Thyroid gland (tissue), 4 donors: ENCODE measurements around the gene MOB2.

Experiments
- POLR2A ChIP-seq, 2 donors: fragments of 450-650 bp; IDR thresholded peaks; one replicate each; pipeline ENCODE4 v1.6.1; 2017; ENCODE audit warnings: antibody characterized with exemption in 2 of 2, mild to moderate bottlenecking in 2 of 2, moderate library complexity in 1 of 2
- TF ChIP-seq, protein P1 (sequence below), 6 experiments: fragments of 200-600 bp in 3 of 6; fragments of 450-650 bp in 3 of 6; sonication (generic) in 3 of 6; IDR thresholded peaks; one replicate each; pipeline ENCODE4 v1.5.1; 2016 to 2019; ENCODE audit warnings: antibody characterized with exemption in 6 of 6, mild to moderate bottlenecking in 2 of 6, inconsistent platforms in 1 of 6, moderate library complexity in 1 of 6

DNA sequence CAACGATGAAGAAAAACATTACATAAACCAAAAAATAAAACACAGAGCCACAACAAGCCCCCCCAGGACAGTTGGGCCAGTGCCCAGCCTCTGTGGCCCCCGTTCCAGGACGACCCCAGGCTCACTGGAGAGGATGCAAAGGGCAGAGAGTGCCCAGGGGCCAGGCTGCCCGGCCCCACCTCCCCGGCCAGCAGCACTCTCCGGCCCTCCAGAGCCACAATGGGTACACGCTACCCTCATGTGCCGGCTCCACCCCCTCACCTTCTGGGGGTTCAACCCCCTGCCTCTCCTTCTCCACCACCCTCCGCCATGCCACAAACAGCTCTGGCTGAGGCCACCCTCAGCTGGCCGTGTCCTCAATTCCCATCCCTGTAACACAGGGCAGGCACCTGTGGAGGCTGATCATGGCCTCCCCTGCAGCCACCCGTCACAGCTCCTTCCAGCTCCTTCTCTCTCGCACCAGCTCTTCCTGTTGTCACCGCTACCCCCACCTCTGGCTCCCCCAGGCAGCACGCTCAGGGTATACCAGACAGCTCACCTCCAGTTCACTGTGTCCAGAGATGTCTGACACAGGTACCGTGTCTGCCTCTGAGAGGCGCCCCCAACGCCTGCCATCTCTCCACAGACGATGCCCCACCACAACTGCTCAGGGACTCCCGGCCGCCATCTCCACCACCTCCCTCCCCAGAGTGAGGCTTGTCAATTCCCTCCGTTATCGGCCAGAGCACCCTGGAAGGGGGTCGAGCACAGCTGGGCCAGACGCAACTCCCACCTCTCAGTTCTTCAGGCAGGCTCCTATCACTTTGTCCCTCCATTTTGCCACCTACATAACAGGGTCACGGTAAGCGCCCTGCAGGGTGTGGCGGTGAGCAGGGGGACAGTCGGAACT lies 30.8 kb upstream of the MOB2 start:
- TF ChIP-seq, protein P1, sequence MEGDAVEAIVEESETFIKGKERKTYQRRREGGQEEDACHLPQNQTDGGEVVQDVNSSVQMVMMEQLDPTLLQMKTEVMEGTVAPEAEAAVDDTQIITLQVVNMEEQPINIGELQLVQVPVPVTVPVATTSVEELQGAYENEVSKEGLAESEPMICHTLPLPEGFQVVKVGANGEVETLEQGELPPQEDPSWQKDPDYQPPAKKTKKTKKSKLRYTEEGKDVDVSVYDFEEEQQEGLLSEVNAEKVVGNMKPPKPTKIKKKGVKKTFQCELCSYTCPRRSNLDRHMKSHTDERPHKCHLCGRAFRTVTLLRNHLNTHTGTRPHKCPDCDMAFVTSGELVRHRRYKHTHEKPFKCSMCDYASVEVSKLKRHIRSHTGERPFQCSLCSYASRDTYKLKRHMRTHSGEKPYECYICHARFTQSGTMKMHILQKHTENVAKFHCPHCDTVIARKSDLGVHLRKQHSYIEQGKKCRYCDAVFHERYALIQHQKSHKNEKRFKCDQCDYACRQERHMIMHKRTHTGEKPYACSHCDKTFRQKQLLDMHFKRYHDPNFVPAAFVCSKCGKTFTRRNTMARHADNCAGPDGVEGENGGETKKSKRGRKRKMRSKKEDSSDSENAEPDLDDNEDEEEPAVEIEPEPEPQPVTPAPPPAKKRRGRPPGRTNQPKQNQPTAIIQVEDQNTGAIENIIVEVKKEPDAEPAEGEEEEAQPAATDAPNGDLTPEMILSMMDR (IDR thresholded peaks at IDR 0.05): no peak
- no peak for TF ChIP-seq POLR2A (IDR thresholded peaks at IDR 0.05)
